Lower leg skin (tissue), 4 donors: Measurements from ENCODE around the gene CMSS1. TPM values are rescaled to one million over a fixed set of nuclear protein-coding genes. Genes with fewer than 3 reads are reported as not detected.

Experiments used
- DNase-seq, 2 donors: peaks; one replicate each; pipeline ENCODE4 v3.0.0-alpha.2; 2019; ENCODE audit warnings: low spot score in 2 of 2
- H3K4me3 ChIP-seq: fragments of 200-600 bp; sonication (generic); 2 replicates; pipeline ENCODE4 v1.5.1; 2017; ENCODE audit warnings: mild to moderate bottlenecking, low read depth; ENCODE audit not compliant: poor library complexity, severe bottlenecking
- POLR2A ChIP-seq, 2 donors: fragments of 450-650 bp; IDR thresholded peaks; one replicate each; pipeline ENCODE4 v1.6.1; 2016 to 2017; ENCODE audit warnings: antibody characterized with exemption in 2 of 2, mild to moderate bottlenecking in 1 of 2, moderate library complexity in 1 of 2
- WGBS, 2 donors: methylation state at CpG; one replicate each; pipeline ENCODE4 v1.1.5; 2018; 5-methylcytosine and 5-hydroxymethylcytosine counted together
- intact Hi-C: fragments of 100-400 bp; cut with DNase I; formaldehyde crosslinking; loops from one replicate; pipeline ENCODE4 v1.15.0; 2023; ENCODE audit warnings: low total_unique reads
- total RNA-seq, 4 donors: library from RNA; depleted of rRNA; stranded (reverse); fragments of >200 nt; gene quantifications; one replicate each; pipeline ENCODE4 v1.1.0, GENCODE V29; 2016
- TF ChIP-seq, protein P1 (sequence below), 3 donors: fragments of 450-650 bp; IDR thresholded peaks; one replicate each; pipeline ENCODE4 v1.5.1; 2016; ENCODE audit warnings: antibody characterized with exemption in 3 of 3, mild to moderate bottlenecking in 3 of 3, moderate library complexity in 2 of 3

CMSS1 gene
- total RNA-seq, 4 donors from 2014 or later, result 3.7 to 13.2 (median 7.5) TPM

DNA sequence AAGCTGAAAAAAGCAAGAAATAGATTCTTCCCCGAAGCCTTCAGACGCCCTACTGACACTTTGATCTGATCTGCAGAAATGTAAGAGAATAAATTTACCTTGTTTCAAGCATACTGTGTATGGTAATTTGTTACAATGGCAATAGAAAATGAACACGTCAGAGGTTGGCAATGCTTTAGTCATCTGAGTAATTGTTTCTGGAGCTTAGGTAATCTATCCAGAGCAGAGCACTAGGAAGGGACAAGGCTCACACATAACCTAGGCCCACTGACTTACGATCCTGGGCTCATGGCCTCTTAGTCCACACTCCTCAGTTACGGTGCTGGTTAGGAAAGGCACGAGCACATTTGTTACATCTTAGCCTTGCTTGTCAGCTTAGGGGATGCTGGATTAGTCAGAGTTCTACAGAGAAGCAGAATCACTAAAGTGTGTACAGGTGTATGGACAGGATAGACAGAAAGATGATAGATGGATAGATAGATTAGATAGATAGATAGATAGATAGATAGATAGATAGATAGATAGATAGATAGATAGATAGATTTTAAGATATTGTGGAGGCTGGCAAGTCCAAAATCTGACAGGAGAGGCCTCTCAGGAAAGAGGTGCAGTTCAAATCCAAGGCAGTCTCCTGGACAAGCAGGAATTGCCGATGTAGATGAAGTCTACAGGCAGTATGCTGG is 396.4 kb downstream of the CMSS1 start:
- intact Hi-C loops, result no loop called here
- WGBS, 2 donors, result 78 to 81% methylated on average over 7 of the region's 7 CpGs
- H3K4me3 ChIP-seq, result no peak overlapping the region
- no peak for DNase-seq
- no peak for TF ChIP-seq POLR2A (IDR thresholded peaks at IDR 0.05)
- TF ChIP-seq, protein P1, sequence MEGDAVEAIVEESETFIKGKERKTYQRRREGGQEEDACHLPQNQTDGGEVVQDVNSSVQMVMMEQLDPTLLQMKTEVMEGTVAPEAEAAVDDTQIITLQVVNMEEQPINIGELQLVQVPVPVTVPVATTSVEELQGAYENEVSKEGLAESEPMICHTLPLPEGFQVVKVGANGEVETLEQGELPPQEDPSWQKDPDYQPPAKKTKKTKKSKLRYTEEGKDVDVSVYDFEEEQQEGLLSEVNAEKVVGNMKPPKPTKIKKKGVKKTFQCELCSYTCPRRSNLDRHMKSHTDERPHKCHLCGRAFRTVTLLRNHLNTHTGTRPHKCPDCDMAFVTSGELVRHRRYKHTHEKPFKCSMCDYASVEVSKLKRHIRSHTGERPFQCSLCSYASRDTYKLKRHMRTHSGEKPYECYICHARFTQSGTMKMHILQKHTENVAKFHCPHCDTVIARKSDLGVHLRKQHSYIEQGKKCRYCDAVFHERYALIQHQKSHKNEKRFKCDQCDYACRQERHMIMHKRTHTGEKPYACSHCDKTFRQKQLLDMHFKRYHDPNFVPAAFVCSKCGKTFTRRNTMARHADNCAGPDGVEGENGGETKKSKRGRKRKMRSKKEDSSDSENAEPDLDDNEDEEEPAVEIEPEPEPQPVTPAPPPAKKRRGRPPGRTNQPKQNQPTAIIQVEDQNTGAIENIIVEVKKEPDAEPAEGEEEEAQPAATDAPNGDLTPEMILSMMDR (IDR thresholded peaks at IDR 0.05), result no peak

DNA sequence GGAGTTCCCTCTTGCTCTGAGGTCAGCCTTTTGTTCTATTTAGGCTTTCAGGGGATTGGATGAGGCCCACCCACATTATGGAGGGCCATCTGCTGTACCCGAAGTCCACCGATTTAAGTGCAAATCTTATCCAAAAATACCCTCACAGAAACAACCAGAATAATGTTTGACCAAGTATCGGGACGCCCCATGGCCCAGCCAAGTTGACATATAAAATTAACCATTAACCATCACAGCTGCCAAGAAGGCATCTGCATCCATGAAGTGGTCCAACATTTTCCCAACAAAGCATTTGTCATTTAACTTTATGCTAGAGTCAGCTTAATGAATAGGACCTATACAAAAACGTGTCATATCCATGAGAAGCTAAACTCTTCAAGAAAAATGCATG is 396.9 kb downstream of the CMSS1 start:
- intact Hi-C loops, result no loop called here
- H3K4me3 ChIP-seq, result no peak overlapping the region

DNA sequence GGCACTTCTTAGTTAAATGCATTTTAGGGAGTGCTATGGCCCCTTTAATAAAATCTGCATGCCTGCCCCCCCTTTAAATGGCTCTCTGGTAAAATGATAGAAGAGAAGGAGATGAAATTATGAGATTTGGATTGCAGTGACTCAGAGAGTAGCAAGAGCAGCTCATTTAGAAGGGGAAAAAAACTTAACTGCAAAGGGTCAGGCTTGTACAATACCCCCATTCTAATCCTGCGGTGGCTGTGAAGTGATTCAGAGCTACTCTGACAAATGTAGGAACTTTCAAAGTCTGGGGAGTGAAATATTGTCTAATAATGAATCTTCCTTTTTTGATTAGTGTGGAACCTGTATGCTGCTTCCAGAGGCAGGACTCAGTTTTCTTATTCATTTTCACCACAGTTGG is 399.1 kb downstream of the CMSS1 start:
- no peak for DNase-seq
- no peak overlapping the region for H3K4me3 ChIP-seq
- intact Hi-C loops, result no loop called here
- WGBS, 2 donors, result 31 to 62% methylated on average over 1 of the region's 1 CpG
- no peak for TF ChIP-seq POLR2A (IDR thresholded peaks at IDR 0.05)
- TF ChIP-seq, protein P1 (IDR thresholded peaks at IDR 0.05), result no peak

More for the DNA sequence above, 396.9 kb downstream of the CMSS1 start:
- TF ChIP-seq, protein P1 (IDR thresholded peaks at IDR 0.05), result no peak
- TF ChIP-seq POLR2A (IDR thresholded peaks at IDR 0.05), result no peak
- WGBS, 2 donors, result 93% methylated on average over 5 of the region's 5 CpGs
- no peak for DNase-seq

DNA sequence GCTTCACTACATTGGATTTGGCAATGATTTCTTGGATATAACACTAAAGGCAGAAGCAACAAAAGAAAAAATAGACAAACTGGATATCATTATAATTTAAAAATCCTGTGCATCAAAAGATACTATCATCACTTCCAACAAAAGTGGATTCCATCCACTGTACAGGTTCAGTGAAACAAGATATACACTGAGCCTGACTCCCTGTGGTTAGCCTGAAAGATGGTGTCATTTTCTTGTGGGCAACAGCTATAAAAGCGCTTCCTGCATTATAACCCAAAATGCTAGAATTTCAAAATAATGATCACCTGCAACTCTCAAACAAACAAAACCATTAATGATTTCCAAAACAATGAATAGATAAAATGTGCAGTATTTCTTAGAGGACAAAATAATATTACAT is 403.5 kb downstream of the CMSS1 start:
- no peak for TF ChIP-seq POLR2A (IDR thresholded peaks at IDR 0.05)
- TF ChIP-seq, protein P1 (IDR thresholded peaks at IDR 0.05), result no peak
- WGBS, 2 donors, result 95 to 100% methylated on average over 1 of the region's 1 CpG
- intact Hi-C loops, result no loop called here
- no peak overlapping the region for H3K4me3 ChIP-seq
- DNase-seq, result no peak

DNA sequence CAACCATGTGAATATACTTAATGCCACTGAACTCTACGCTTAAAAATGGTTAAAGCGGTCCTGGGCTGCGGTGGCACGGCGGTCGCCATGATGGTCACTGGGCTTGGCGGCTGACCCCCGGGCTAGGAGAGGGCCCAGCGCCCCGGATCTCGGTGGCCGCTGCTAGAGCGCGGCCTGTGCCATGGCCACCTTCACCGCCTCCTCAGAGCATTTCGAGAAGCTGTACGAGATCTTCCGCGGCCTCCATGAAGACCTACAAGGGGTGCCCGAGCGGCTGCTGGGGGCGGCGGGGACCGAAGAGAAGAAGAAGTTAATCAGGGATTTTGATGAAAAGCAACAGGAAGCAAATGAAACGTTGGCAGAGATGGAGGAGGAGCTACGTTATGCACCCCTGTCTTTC is 407.5 kb downstream of the CMSS1 start:
- no peak for DNase-seq
- intact Hi-C loops, result no loop called here
- H3K4me3 ChIP-seq, result no peak overlapping the region
- WGBS, 2 donors, result 93% methylated on average over 26 of the region's 26 CpGs
- TF ChIP-seq POLR2A (IDR thresholded peaks at IDR 0.05), result no peak
- TF ChIP-seq, protein P1 (IDR thresholded peaks at IDR 0.05), result no peak

DNA sequence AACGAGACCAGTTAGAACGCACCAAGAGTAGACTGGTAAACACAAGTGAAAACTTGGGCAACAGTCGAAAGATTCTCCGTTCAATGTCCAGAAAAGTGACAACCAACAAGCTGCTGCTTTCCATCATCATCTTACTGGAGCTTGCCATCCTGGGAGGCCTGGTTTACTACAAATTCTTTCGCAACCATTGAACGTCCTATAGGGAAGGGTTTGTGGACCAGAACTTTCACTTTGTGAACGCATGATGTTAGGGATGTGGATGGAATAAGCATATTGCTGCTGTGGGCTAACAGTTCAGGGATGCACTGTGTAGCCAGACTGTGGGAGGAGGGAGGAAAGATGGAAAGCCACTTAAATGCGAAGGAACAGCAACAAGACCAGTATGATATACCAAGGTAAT is 408.2 kb downstream of the CMSS1 start:
- TF ChIP-seq POLR2A (IDR thresholded peaks at IDR 0.05), result no peak
- TF ChIP-seq, protein P1 (IDR thresholded peaks at IDR 0.05), result no peak
- H3K4me3 ChIP-seq, result no peak overlapping the region
- WGBS, 2 donors, result 95 to 97% methylated on average over 8 of the region's 8 CpGs
- DNase-seq, result no peak
- intact Hi-C loops, result no loop called here
